ENCODE data around the gene TRPM7. TPM values are rescaled to one million over a fixed set of nuclear protein-coding genes. Genes with fewer than 3 reads are reported as not detected.
"Not testable (repeated sequence)": the region's sequence is repeated elsewhere in the genome, so short reads cannot be mapped to it uniquely, and the experiment has no call there.

TRPM7 gene
- total RNA-seq, 1 donor from 2014 or later = 32.2 TPM

- Histone ChIP-seq H3K27ac (replicated peaks) (no peak overlapping the region), H3K27me3 (ENCODE audit: low read depth) (no peaks in the 10 kb centered on the region), H3K4me1 (no peaks in the 10 kb centered on the region), H3K36me3 (peaks cover 98% of the 10 kb centered on the region), H3K9me3 (replicated peaks) (no peaks in the 10 kb centered on the region), H3K4me3 (no peak overlapping the region)
- no peak for DNase-seq
- no peak for TF ChIP-seq CTCF (IDR thresholded peaks at IDR 0.05; ENCODE audit: borderline replicate concordance)
- intact Hi-C loops (cut with micrococcal nuclease) = no loop called here
Observed at GRCh38 chr15:50590288-50590687, 96.3 kb downstream of the TRPM7 start.

- no peak for DNase-seq
- peaks cover 99% of the 10 kb centered on the region for H3K36me3 ChIP-seq
- no peak for TF ChIP-seq CTCF (IDR thresholded peaks at IDR 0.05; ENCODE audit: borderline replicate concordance)
- no peaks in the 10 kb centered on the region for H3K9me3 ChIP-seq (replicated peaks)
- no peak overlapping the region for H3K27ac ChIP-seq (replicated peaks)
- no peaks in the 10 kb centered on the region for H3K27me3 ChIP-seq (ENCODE audit: low read depth)
- no peak overlapping the region for H3K4me3 ChIP-seq
- intact Hi-C loops (cut with micrococcal nuclease) = loop anchor here (10.0 kb wide), 1 partner anchor 83 kb away; no protein-coding TSS in a partner anchor
- H3K4me1 ChIP-seq = no peaks in the 10 kb centered on the region
Observed at GRCh38 chr15:50577492-50577891, 109.1 kb downstream of the TRPM7 start.

- Histone ChIP-seq H3K9me3 (replicated peaks) (no peaks in the 10 kb centered on the region), H3K27me3 (ENCODE audit: low read depth) (no peaks in the 10 kb centered on the region), H3K27ac (replicated peaks) (no peak overlapping the region), H3K4me1 (no peaks in the 10 kb centered on the region), H3K4me3 (no peak overlapping the region), H3K36me3 (peaks cover 97% of the 10 kb centered on the region)
- no peak for DNase-seq
- intact Hi-C loops (cut with micrococcal nuclease) = loop anchor here (10.0 kb wide), 1 partner anchor 81 kb away; no protein-coding TSS in a partner anchor
- TF ChIP-seq CTCF (IDR thresholded peaks at IDR 0.05; ENCODE audit: borderline replicate concordance) = no peak
Observed at GRCh38 chr15:50576166-50576565, 110.4 kb downstream of the TRPM7 start.

- H3K9me3 ChIP-seq (replicated peaks); H3K4me1 ChIP-seq; H3K4me3 ChIP-seq; H3K27me3 ChIP-seq (ENCODE audit: low read depth); H3K27ac ChIP-seq (replicated peaks); DNase-seq: not testable (repeated sequence)
- intact Hi-C loops (cut with micrococcal nuclease) = loop anchor here (10.0 kb wide), 1 partner anchor 79 kb away; no protein-coding TSS in a partner anchor
- H3K36me3 ChIP-seq = peaks cover 97% of the 10 kb centered on the region
Observed at GRCh38 chr15:50573842-50574241, 112.8 kb downstream of the TRPM7 start.

GRCh38 chr15:50563756-50564155 lies 122.8 kb downstream of the TRPM7 start:
- intact Hi-C loops (cut with micrococcal nuclease) = no loop called here
- Histone ChIP-seq H3K27ac (replicated peaks) (no peak overlapping the region), H3K27me3 (ENCODE audit: low read depth) (no peaks in the 10 kb centered on the region), H3K9me3 (replicated peaks) (no peaks in the 10 kb centered on the region), H3K4me1 (no peaks in the 10 kb centered on the region), H3K36me3 (peaks cover 91% of the 10 kb centered on the region), H3K4me3 (no peak overlapping the region)
- DNase-seq = no peak
- TF ChIP-seq CTCF (IDR thresholded peaks at IDR 0.05; ENCODE audit: borderline replicate concordance) = no peak

- intact Hi-C loops (cut with micrococcal nuclease) = no loop called here
- no peak for DNase-seq
- H3K27me3 ChIP-seq (ENCODE audit: low read depth) = no peaks in the 10 kb centered on the region
- no peak overlapping the region for H3K4me3 ChIP-seq
- no peaks in the 10 kb centered on the region for H3K4me1 ChIP-seq
- H3K36me3 ChIP-seq = peaks cover 91% of the 10 kb centered on the region
- H3K27ac ChIP-seq (replicated peaks) = no peak overlapping the region
- no peaks in the 10 kb centered on the region for H3K9me3 ChIP-seq (replicated peaks)
- TF ChIP-seq CTCF (IDR thresholded peaks at IDR 0.05; ENCODE audit: borderline replicate concordance) = no peak
Observed at GRCh38 chr15:50562735-50563640, 123.6 kb downstream of the TRPM7 start.

All from left ventricle myocardium inferior (tissue), 1 donor.